ENCODE data around the gene TOR1B.
"Not testable (repeated sequence)": the region's sequence is repeated elsewhere in the genome, so short reads cannot be mapped to it uniquely, and the experiment has no call there.

TOR1B gene

GRCh38 chr9:129802833-129803675 lies at the start of gene TOR1B:
TSS of gene TOR1B (plus strand) at chr9:129803184. CDS start at chr9:129803213, 29 bp downstream.
- DNase-seq = peak; percentile 86

- no peak for DNase-seq
Measured at GRCh38 chr9:129755151-129755550, 47.8 kb upstream of the TOR1B start.

GRCh38 chr9:129756191-129756590 lies 46.8 kb upstream of the TOR1B start:
- DNase-seq = no peak

- no peak for DNase-seq
Measured at GRCh38 chr9:129757045-129757444, 45.9 kb upstream of the TOR1B start.

- no peak for DNase-seq
Measured at GRCh38 chr9:129759319-129759718, 43.7 kb upstream of the TOR1B start.

GRCh38 chr9:129759804-129760502 lies 43.0 kb upstream of the TOR1B start:
- DNase-seq = no peak

- DNase-seq = not testable (repeated sequence)
Measured at GRCh38 chr9:129760784-129761183, 42.2 kb upstream of the TOR1B start.

GRCh38 chr9:129761293-129761900 lies 41.6 kb upstream of the TOR1B start:
- DNase-seq = no peak

- DNase-seq = no peak
Measured at GRCh38 chr9:129761901-129762369, 41.0 kb upstream of the TOR1B start.

- not testable (repeated sequence) for DNase-seq
Measured at GRCh38 chr9:129762370-129762984, 40.5 kb upstream of the TOR1B start.

GRCh38 chr9:129762985-129763926 lies 39.7 kb upstream of the TOR1B start:
- DNase-seq = no peak

- DNase-seq = no peak
Measured at GRCh38 chr9:129765764-129766317, 37.1 kb upstream of the TOR1B start.

- no peak for DNase-seq
Measured at GRCh38 chr9:129768486-129768885, 34.5 kb upstream of the TOR1B start.

- DNase-seq = no peak
Measured at GRCh38 chr9:129769669-129770068, 33.3 kb upstream of the TOR1B start.

- no peak for DNase-seq
Measured at GRCh38 chr9:129770741-129771140, 32.2 kb upstream of the TOR1B start.

GRCh38 chr9:129773262-129774048 lies 29.5 kb upstream of the TOR1B start:
- DNase-seq = no peak

- DNase-seq = peak; percentile 31
Measured at GRCh38 chr9:129774791-129775447, 28.1 kb upstream of the TOR1B start.

GRCh38 chr9:129775448-129775798 lies 27.6 kb upstream of the TOR1B start:
- no peak for DNase-seq

GRCh38 chr9:129776096-129776495 lies 26.9 kb upstream of the TOR1B start:
- DNase-seq = not testable (repeated sequence)

- DNase-seq = no peak
Measured at GRCh38 chr9:129776566-129776937, 26.4 kb upstream of the TOR1B start.

Measured in COR-L47 (cell line).